ENCODE measurements around the gene CLIP3. TPM values are rescaled to one million over a fixed set of nuclear protein-coding genes. Genes with fewer than 3 reads are reported as not detected.
A peak's percentile ranks its signal among the peaks of the same experiment; 100 is the strongest.

The CLIP3 gene
- total and polyA plus RNA-seq, 11 donors: 1.3 to 8.0 (median 2.8) TPM

DNA sequence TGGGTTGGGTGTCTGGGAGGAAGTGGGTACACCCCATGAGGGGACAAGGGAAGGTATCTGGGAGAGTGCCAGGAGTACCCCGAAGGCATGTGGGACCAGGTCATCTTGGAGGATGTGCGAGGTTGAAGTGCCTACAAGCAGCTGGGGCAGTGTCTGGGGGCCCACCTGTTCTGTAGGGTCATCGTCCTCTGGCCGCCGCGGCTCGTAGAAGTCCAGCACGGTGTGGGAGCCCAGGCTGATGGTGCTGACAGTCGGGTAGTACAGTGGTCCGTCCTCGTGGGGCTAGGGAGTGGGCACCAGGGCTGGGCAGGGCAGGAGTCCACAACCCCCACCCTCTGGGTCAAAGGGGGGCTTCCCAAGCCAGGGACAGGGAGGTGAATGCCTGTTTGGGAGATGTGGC, 22.3 kb downstream of the CLIP3 start:
- no peaks in the 10 kb centered on the region for H3K36me3 ChIP-seq
- no peak overlapping the region for H3K27ac ChIP-seq
- DNase-seq (no peak), ATAC-seq (no peak)
- WGBS, 4 donors: 94 to 100% (median 95%) methylated on average over 1 to 11 of the region's 11 CpGs
- no peak for TF ChIP-seq POLR2A (IDR thresholded peaks at IDR 0.05)
- TF ChIP-seq, protein P1, sequence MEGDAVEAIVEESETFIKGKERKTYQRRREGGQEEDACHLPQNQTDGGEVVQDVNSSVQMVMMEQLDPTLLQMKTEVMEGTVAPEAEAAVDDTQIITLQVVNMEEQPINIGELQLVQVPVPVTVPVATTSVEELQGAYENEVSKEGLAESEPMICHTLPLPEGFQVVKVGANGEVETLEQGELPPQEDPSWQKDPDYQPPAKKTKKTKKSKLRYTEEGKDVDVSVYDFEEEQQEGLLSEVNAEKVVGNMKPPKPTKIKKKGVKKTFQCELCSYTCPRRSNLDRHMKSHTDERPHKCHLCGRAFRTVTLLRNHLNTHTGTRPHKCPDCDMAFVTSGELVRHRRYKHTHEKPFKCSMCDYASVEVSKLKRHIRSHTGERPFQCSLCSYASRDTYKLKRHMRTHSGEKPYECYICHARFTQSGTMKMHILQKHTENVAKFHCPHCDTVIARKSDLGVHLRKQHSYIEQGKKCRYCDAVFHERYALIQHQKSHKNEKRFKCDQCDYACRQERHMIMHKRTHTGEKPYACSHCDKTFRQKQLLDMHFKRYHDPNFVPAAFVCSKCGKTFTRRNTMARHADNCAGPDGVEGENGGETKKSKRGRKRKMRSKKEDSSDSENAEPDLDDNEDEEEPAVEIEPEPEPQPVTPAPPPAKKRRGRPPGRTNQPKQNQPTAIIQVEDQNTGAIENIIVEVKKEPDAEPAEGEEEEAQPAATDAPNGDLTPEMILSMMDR (IDR thresholded peaks at IDR 0.05): no peak
- H3K9me3 ChIP-seq: no peaks in the 10 kb centered on the region
- H3K4me1 ChIP-seq: peaks cover 0 to 30% (median 16%) of the 10 kb centered on the region in 12 donors
- H3K4me3 ChIP-seq: no peak overlapping the region
- no peaks in the 10 kb centered on the region for H3K27me3 ChIP-seq
- intact Hi-C loops (cut with DNase I): loop anchor here in 2 of 10 donors (5.0 kb wide), 1 partner anchor 42 kb away; the partner anchor contains the start of genes THAP8 (in 2 of the 2) and WDR62 (in 2 of the 2)

DNA sequence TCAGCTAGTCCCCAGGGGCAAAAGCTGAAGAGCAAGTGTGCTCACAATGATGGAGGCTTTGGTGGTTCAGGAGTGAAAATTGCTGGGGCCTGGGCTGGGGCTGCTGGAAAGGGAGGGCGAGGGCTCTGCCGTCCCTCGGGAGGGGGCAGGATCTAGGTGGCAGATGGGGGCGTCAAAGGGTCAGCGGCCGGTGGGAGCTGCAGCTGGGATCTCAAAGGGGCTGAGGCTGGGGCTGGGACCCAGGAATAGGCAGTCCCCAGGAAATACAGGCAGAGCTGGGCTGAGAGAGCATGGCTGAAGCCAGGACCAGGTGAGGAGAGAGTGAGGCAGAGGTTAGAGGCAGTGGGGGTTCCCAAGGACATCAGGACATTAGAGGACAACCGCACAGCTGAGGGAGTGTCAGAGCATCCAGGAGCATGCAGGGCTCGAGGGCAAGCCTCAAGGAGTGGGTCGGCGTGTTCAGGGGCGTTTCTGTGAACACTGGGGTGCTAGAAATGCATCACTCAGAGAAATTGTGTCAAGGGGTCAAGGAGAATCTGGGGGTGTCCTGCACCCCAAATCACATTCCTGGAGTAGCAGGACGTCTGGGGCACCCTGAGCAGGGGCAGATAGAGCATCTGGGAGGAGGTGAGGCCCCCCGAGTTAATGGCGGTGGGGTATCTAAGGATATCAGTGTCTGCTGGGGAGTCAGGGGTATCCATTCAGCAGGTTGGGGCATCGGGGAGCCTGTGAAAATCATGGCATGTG, 22.9 kb downstream of the CLIP3 start:
- no peak for ATAC-seq
- Histone ChIP-seq H3K4me3 (peak overlapping the region in 10 of 12 donors; percentile 25 to 59 (median 50)), H3K9me3 (no peaks in the 10 kb centered on the region)

DNA sequence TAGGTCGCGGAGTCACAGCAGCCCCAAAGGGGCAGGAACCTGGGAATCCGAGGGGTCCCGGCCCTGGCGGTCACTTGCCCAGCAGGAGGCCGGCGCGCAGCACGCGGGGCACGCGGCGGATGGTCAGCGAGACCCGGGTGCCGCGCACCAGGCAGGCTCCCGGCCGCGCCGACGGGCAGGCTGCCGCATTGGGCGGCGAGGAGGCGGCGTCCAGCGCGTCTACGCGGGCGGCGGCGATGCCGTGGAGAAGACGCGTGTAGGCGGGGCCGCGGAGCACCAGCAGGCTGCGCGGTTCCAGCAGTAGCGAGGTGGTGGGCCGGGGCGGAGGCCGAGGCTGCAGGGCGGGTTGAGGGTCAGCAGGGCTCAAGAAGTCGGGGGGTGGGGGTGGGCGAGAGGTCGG, 23.5 kb downstream of the CLIP3 start:
- Histone ChIP-seq H3K9me3 (no peaks in the 10 kb centered on the region), H3K4me1 (peaks cover 0 to 24% (median 11%) of the 10 kb centered on the region in 12 donors), H3K4me3 (peak overlapping the region in 10 of 12 donors; percentile 25 to 59 (median 50)), H3K27me3 (no peaks in the 10 kb centered on the region), H3K36me3 (peaks cover 0 to 3% (median 0%) of the 10 kb centered on the region in 9 donors), H3K27ac (peak overlapping the region in 5 of 12 donors; percentile 33 to 76 (median 39))
- DNase-seq (peak; percentile 69 to 80 (median 75)), ATAC-seq (peak in 3 of 4 donors; percentile 23 to 66 (median 48))
- TF ChIP-seq, protein P1 (IDR thresholded peaks at IDR 0.05): no peak
- TF ChIP-seq POLR2A (IDR thresholded peaks at IDR 0.05): peak in 1 of 2 donors; percentile 17
- 1 to 4% (median 2%) methylated on average over 18 to 50 of the region's 50 CpGs for WGBS, 4 donors
- intact Hi-C loops (cut with DNase I): no loop called here

More for the DNA sequence above, 22.9 kb downstream of the CLIP3 start:
- Histone ChIP-seq H3K27ac (peak overlapping the region in 4 of 12 donors; percentile 33 to 76 (median 40)), H3K36me3 (peaks cover 0 to 3% (median 0%) of the 10 kb centered on the region in 9 donors), H3K27me3 (no peaks in the 10 kb centered on the region), H3K4me1 (peaks cover 0 to 29% (median 16%) of the 10 kb centered on the region in 12 donors)
- no peak for DNase-seq
- intact Hi-C loops (cut with DNase I): loop anchor here in 2 of 10 donors (5.0 kb wide), 1 partner anchor 42 kb away; the partner anchor contains the start of genes THAP8 (in 2 of the 2) and WDR62 (in 2 of the 2)
- WGBS, 4 donors: 54 to 61% (median 58%) methylated on average over 15 of the region's 15 CpGs
- TF ChIP-seq POLR2A (IDR thresholded peaks at IDR 0.05): no peak
- TF ChIP-seq, protein P1 (IDR thresholded peaks at IDR 0.05): no peak

DNA sequence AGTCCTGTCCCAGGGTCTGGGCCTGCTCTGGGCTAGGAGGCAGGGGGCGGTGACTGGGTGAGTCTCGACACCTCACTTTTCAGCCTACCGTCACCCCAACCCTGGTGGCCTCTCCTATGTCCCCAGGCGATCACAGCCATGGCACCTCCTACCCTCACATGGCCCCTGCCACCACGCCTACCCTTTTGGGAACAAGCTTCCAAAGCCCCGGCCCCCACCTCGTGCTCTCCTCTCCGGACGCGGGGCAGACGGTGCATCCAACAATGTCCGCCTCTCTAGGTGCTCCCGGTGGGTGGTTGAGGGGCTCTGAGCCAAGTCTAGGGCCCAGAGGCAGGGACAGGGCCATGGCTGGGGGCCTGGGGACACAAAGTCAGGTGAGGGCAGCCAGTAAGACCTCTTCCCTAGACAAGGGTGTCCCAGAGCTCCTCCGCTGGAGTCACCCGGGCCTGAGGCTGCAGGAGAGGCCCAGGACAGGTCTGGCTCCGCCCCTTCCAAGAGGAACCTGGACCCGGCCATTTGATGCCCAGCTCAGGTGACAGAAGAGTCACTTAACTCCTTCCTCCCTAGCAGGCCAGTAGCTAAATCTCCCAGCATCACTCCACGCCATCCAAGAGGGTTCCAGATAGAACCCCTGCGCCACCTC, 24.2 kb downstream of the CLIP3 start, which contains the start of gene SYNE4:
Gene SYNE4, minus strand, starts transcription at position 478 of the 643 bp plus-strand sequence. Its CDS starts 132 bp downstream, at position 346.
- ATAC-seq: peak in 1 of 4 donors; percentile 15
- H3K27ac ChIP-seq: peak within 1 kb of the TSS in 5 of 12 donors; percentile 33 to 76 (median 39)
- WGBS, 4 donors: 53 to 60% (median 56%) methylated on average over 6 to 19 of the region's 19 CpGs

More for the DNA sequence above, 24.2 kb downstream of the CLIP3 start, which contains the start of gene SYNE4:
- intact Hi-C loops (cut with DNase I): no loop called here
- Histone ChIP-seq H3K4me3 (peak within 1 kb of the TSS in 10 of 12 donors; percentile 25 to 59 (median 50)), H3K9me3 (no peaks in the 10 kb centered on the region), H3K4me1 (peaks cover 0 to 21% (median 11%) of the 10 kb centered on the region in 12 donors), H3K27me3 (no peaks in the 10 kb centered on the region), H3K36me3 (peaks cover 0 to 5% (median 0%) of the 10 kb centered on the region in 9 donors)
- no peak for DNase-seq
- TF ChIP-seq, protein P1 (IDR thresholded peaks at IDR 0.05): no peak
- no peak for TF ChIP-seq POLR2A (IDR thresholded peaks at IDR 0.05)

All from heart left ventricle (tissue), 16 donors.